C4-2B (cell line): ENCODE results near the gene CRTC3.

ENCODE experiments used
- H3K27ac ChIP-seq: fragments of 450-650 bp; 2 replicates; pipeline ENCODE4 v1.5.1; 2017
- CTCF ChIP-seq: fragments of 450-650 bp; conservative IDR thresholded peaks from 2 replicates; pipeline ENCODE4 v1.5.1; 2017; ENCODE audit warnings: mild to moderate bottlenecking
- ZFX ChIP-seq: fragments of 450-650 bp; IDR thresholded peaks from 2 replicates; pipeline ENCODE4 v1.6.1; 2017

CRTC3 gene

GRCh38 chr15:90638201-90638691 is 108.5 kb downstream of the CRTC3 start:
- TF ChIP-seq ZFX (no peak), CTCF (no peak)

GRCh38 chr15:90638963-90639362 is 109.2 kb downstream of the CRTC3 start:
- H3K27ac ChIP-seq, result no peak overlapping the region
- TF ChIP-seq CTCF (no peak), ZFX (no peak)

More at GRCh38 chr15:90638201-90638691, 108.5 kb downstream of the CRTC3 start:
- no peak overlapping the region for H3K27ac ChIP-seq

- TF ChIP-seq CTCF, result no peak
- no peak for TF ChIP-seq ZFX
Measured at GRCh38 chr15:90640862-90641261, 111.1 kb downstream of the CRTC3 start.

GRCh38 chr15:90641581-90642463 is 112.1 kb downstream of the CRTC3 start:
- TF ChIP-seq ZFX (no peak), CTCF (no peak)
- no peak overlapping the region for H3K27ac ChIP-seq

More at GRCh38 chr15:90640862-90641261, 111.1 kb downstream of the CRTC3 start:
- no peak overlapping the region for H3K27ac ChIP-seq

- no peak for TF ChIP-seq ZFX
- no peak for TF ChIP-seq CTCF
- no peak overlapping the region for H3K27ac ChIP-seq
Measured at GRCh38 chr15:90642464-90643300, 113.0 kb downstream of the CRTC3 start.

GRCh38 chr15:90643301-90643632 is 113.5 kb downstream of the CRTC3 start:
- TF ChIP-seq ZFX (no peak), CTCF (no peak)
- H3K27ac ChIP-seq, result no peak overlapping the region

- no peak overlapping the region for H3K27ac ChIP-seq
- TF ChIP-seq CTCF, result no peak
- TF ChIP-seq ZFX, result no peak
Measured at GRCh38 chr15:90644526-90644925, 114.8 kb downstream of the CRTC3 start.
